ENCODE measurements around the gene AMIGO2.

Gene AMIGO2

GRCh38 chr12:47097276-47097896 lies 17.6 kb upstream of the AMIGO2 start:
- no peak for DNase-seq (ENCODE audit: low read depth)

- no peak for DNase-seq (ENCODE audit: low read depth)
Observed at GRCh38 chr12:47095446-47096236, 15.9 kb upstream of the AMIGO2 start.

- DNase-seq (ENCODE audit: low read depth): no peak
Observed at GRCh38 chr12:47094804-47095203, 15.0 kb upstream of the AMIGO2 start.

- DNase-seq (ENCODE audit: low read depth): no peak
Observed at GRCh38 chr12:47091009-47091408, 11.2 kb upstream of the AMIGO2 start.

GRCh38 chr12:47088021-47088944 lies 8.5 kb upstream of the AMIGO2 start:
- DNase-seq (ENCODE audit: low read depth): no peak

- no peak for DNase-seq (ENCODE audit: low read depth)
Observed at GRCh38 chr12:47087088-47087688, 7.4 kb upstream of the AMIGO2 start.

- no peak for DNase-seq (ENCODE audit: low read depth)
Observed at GRCh38 chr12:47085815-47086252, 6.1 kb upstream of the AMIGO2 start.

GRCh38 chr12:47084172-47084571 lies 4.4 kb upstream of the AMIGO2 start:
- no peak for DNase-seq (ENCODE audit: low read depth)

GRCh38 chr12:47082796-47083621 lies 3.2 kb upstream of the AMIGO2 start:
- DNase-seq (ENCODE audit: low read depth): no peak

GRCh38 chr12:47082283-47082682 lies 2.5 kb upstream of the AMIGO2 start:
- no peak for DNase-seq (ENCODE audit: low read depth)

- DNase-seq (ENCODE audit: low read depth): peak; percentile 37
Observed at GRCh38 chr12:47080725-47081502, 1.2 kb upstream of the AMIGO2 start.

GRCh38 chr12:47079981-47080724 lies 394 bp upstream of the AMIGO2 start:
- DNase-seq (ENCODE audit: low read depth): peak; percentile 16

GRCh38 chr12:47078733-47079467 lies 859 bp downstream of the AMIGO2 start:
- DNase-seq (ENCODE audit: low read depth): no peak

- no peak for DNase-seq (ENCODE audit: low read depth)
Observed at GRCh38 chr12:47078086-47078395, 1.7 kb downstream of the AMIGO2 start.

GRCh38 chr12:47077206-47078085 lies 2.3 kb downstream of the AMIGO2 start:
- DNase-seq (ENCODE audit: low read depth): no peak

GRCh38 chr12:47075192-47076084 lies 4.3 kb downstream of the AMIGO2 start:
- no peak for DNase-seq (ENCODE audit: low read depth)

GRCh38 chr12:47074757-47075156 lies 5.0 kb downstream of the AMIGO2 start:
- no peak for DNase-seq (ENCODE audit: low read depth)

Measured in stimulated activated CD8-positive, alpha-beta memory T cell treated with anti-CD3 and anti-CD28 coated beads, Interleukin-7, amount 100 ng/mL, for 24 hours (primary cell).